Subcutaneous adipose tissue (tissue), 4 donors: ENCODE measurements around the gene TLCD4. TPM values are rescaled to one million over a fixed set of nuclear protein-coding genes. Genes with fewer than 3 reads are reported as not detected.

Source experiments
- CTCF ChIP-seq: fragments of 450-650 bp; IDR thresholded peaks from one replicate; pipeline ENCODE4 v1.5.1; 2016; ENCODE audit warnings: low read depth, mild to moderate bottlenecking, control low read depth, antibody characterized with exemption, moderate library complexity
- total RNA-seq, 4 donors: library from RNA; depleted of rRNA; stranded (reverse); fragments of >200 nt; gene quantifications; one replicate each; pipeline ENCODE4 v1.1.0, GENCODE V29; 2016

Gene TLCD4
- total RNA-seq, 4 donors from 2014 or later = 6.8 to 26.9 (median 21.8) TPM

- TF ChIP-seq CTCF = no peak
These were observed 19.7 kb upstream of the TLCD4 start for GRCh38 chr1:95097426-95097825.

GRCh38 chr1:95098196-95098595 lies 19.0 kb upstream of the TLCD4 start:
- TF ChIP-seq CTCF = no peak

- TF ChIP-seq CTCF = no peak
These were observed 8.4 kb upstream of the TLCD4 start for GRCh38 chr1:95108792-95109191.

- no peak for TF ChIP-seq CTCF
These were observed 6.1 kb upstream of the TLCD4 start for GRCh38 chr1:95111014-95111413.

- no peak for TF ChIP-seq CTCF
These were observed 3.5 kb upstream of the TLCD4 start for GRCh38 chr1:95113684-95114083.

GRCh38 chr1:95115708-95116137 lies 1.4 kb upstream of the TLCD4 start:
- no peak for TF ChIP-seq CTCF

- TF ChIP-seq CTCF = no peak
These were observed 462 bp upstream of the TLCD4 start for GRCh38 chr1:95116580-95117206.
